Measurements from ENCODE around the gene ARHGAP42. TPM values are rescaled to one million over a fixed set of nuclear protein-coding genes. Genes with fewer than 3 reads are reported as not detected.
"Not testable (repeated sequence)": the region's sequence is repeated elsewhere in the genome, so short reads cannot be mapped to it uniquely, and the experiment has no call there.

Gene ARHGAP42
- total RNA-seq, 4 donors from 2014 or later: 28.5 to 52.2 (median 40.4) TPM

DNA sequence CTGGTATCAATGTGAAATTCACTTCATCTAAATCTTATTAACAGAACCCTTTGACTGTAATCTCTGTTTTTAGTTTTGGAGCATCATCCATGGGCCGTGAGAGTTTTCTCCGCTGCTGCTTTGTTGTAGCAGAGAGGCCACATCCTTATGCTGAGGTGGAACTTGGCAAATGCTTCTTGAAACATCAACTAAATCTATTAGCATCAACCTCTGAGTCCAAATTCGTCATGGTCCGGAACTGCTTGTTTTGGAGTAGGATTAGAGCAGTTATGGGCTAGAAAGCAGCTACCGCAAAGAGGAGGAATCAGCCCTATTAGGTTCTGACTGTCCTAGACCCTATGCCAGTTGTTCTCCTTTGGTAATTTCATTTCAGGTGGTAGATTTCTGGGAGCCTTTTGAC, 324.8 kb downstream of the ARHGAP42 start:
- no peak for DNase-seq (ENCODE audit: low spot score in 2 of 2)
- H3K4me3 ChIP-seq: no peak overlapping the region
- no peaks in the 10 kb centered on the region for H3K9me3 ChIP-seq
- WGBS, 2 donors: 89 to 93% methylated on average over 5 of the region's 5 CpGs
- TF ChIP-seq CTCF (IDR thresholded peaks at IDR 0.05): no peak
- TF ChIP-seq EP300 (IDR thresholded peaks at IDR 0.05): no peak
- H3K27me3 ChIP-seq: no peaks in the 10 kb centered on the region
- H3K4me1 ChIP-seq: no peaks in the 10 kb centered on the region
- H3K27ac ChIP-seq: no peak overlapping the region
- no peaks in the 10 kb centered on the region for H3K36me3 ChIP-seq

- DNase-seq (ENCODE audit: low spot score in 2 of 2); H3K9me3 ChIP-seq; H3K27me3 ChIP-seq; H3K4me3 ChIP-seq; H3K36me3 ChIP-seq; H3K4me1 ChIP-seq; H3K27ac ChIP-seq: not testable (repeated sequence)
Measured at GRCh38 chr11:101013702-101014101, 326.6 kb downstream of the ARHGAP42 start.

DNA sequence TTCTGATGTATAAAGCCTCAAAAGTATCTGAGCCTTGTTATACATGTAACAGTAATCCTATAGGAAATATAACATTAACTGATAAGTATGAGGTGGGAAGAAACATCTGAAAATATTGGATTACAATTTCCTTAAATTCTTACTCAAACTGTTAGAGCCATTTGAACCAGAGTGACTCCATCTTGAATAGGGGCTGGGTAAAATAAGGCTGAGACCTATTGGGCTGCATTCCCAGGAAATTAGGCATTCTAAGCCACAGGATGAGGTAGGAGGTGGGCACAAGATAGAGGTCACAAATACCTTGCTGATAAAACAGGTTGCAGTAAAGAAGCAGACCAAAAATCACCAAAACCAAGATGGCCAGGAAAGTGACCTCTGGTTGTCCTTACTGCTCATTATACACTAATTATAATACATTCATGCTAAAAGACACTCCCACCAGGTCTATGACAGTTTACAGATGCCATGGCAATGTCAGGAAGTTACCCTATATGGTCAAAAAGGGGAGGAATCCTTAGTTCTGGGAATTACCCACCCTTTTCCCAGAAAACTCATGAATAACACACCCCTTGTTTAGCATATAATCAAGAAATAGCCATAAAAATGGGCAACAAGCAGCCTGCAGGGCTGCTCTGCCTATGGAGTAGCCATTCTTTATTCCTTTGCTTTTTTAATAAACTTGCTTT, 327.7 kb downstream of the ARHGAP42 start:
- H3K4me1 ChIP-seq: no peaks in the 10 kb centered on the region
- no peaks in the 10 kb centered on the region for H3K36me3 ChIP-seq
- no peak for TF ChIP-seq EP300 (IDR thresholded peaks at IDR 0.05)
- no peak for TF ChIP-seq CTCF (IDR thresholded peaks at IDR 0.05)
- H3K9me3 ChIP-seq: no peaks in the 10 kb centered on the region
- DNase-seq (ENCODE audit: low spot score in 2 of 2): no peak
- no peak overlapping the region for H3K27ac ChIP-seq
- no peaks in the 10 kb centered on the region for H3K27me3 ChIP-seq
- no peak overlapping the region for H3K4me3 ChIP-seq

- Histone ChIP-seq H3K27me3 (no peaks in the 10 kb centered on the region), H3K4me3 (no peak overlapping the region), H3K36me3 (no peaks in the 10 kb centered on the region), H3K27ac (no peak overlapping the region), H3K9me3 (no peaks in the 10 kb centered on the region), H3K4me1 (no peaks in the 10 kb centered on the region)
- TF ChIP-seq POLR2A (IDR thresholded peaks at IDR 0.05) (no peak), EP300 (IDR thresholded peaks at IDR 0.05) (no peak), CTCF (IDR thresholded peaks at IDR 0.05) (no peak)
- WGBS, 2 donors: 81 to 82% methylated on average over 1 of the region's 1 CpG
- no peak for DNase-seq (ENCODE audit: low spot score in 2 of 2)
Measured at GRCh38 chr11:101019870-101020269, 332.8 kb downstream of the ARHGAP42 start.

DNA sequence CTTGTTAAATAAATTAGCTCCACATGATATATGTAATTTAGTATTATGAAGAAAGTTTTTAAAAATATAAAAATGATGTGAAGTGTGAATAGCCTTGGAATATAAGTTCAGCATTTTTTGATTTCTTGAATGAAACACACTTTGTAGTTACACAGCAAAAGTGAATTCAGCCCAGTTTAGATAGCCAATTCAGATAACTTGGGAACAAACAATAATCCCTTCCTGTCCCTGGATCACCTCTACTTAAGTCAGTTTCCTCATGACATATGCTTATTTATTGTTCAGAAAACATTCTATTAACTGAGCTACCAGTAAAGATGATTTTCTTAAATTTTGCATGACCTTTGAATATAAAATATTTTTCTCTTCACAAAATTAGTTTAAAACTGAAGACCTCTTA, 335.2 kb downstream of the ARHGAP42 start:
- Histone ChIP-seq H3K4me3 (no peak overlapping the region), H3K36me3 (no peaks in the 10 kb centered on the region), H3K9me3 (no peaks in the 10 kb centered on the region), H3K27ac (no peak overlapping the region), H3K27me3 (no peaks in the 10 kb centered on the region), H3K4me1 (no peaks in the 10 kb centered on the region)
- DNase-seq (ENCODE audit: low spot score in 2 of 2): no peak
- TF ChIP-seq CTCF (IDR thresholded peaks at IDR 0.05): no peak
- TF ChIP-seq POLR2A (IDR thresholded peaks at IDR 0.05): no peak
- no peak for TF ChIP-seq EP300 (IDR thresholded peaks at IDR 0.05)

- no peak overlapping the region for H3K27ac ChIP-seq
- no peaks in the 10 kb centered on the region for H3K27me3 ChIP-seq
- no peaks in the 10 kb centered on the region for H3K4me1 ChIP-seq
- no peaks in the 10 kb centered on the region for H3K36me3 ChIP-seq
- DNase-seq (ENCODE audit: low spot score in 2 of 2): no peak
- no peaks in the 10 kb centered on the region for H3K9me3 ChIP-seq
- 42 to 56% methylated on average over 1 of the region's 1 CpG for WGBS, 2 donors
- H3K4me3 ChIP-seq: no peak overlapping the region
- TF ChIP-seq EP300 (IDR thresholded peaks at IDR 0.05) (no peak), POLR2A (IDR thresholded peaks at IDR 0.05) (no peak), CTCF (IDR thresholded peaks at IDR 0.05) (no peak)
Measured at GRCh38 chr11:101028644-101029043, 341.6 kb downstream of the ARHGAP42 start.
